Measurements from ENCODE around the gene TLE3.

DNA sequence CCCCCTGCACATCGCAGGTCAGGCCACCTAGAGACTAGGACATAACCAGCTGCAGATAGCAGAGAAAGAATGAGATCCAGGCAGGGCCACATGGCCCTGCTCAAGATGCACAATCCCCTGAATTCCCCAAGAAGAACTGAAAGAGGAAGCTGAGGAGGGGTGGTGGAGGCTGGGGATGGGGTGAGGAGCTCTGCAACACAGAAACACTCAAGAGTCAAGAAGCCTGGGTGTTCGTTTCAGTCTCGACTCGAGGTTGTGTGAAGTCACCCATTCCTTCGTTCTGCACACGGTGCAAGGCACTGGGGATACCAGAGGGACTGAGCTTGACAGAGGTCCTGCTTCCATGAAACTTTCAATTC is 62.0 kb downstream of the TLE3 start:
- TF ChIP-seq CTCF (IDR thresholded peaks at IDR 0.05) (no peak), POLR2A (IDR thresholded peaks at IDR 0.05) (no peak)

Measured in Peyer's patch (tissue), 4 donors.